Muscle layer of duodenum (tissue), 2 donors: Measurements from ENCODE around the gene PKP2.

ENCODE experiments used
- H3K27ac ChIP-seq: one replicate; pipeline ENCODE4 v1.7.0; 2013; ENCODE audit warnings: mild to moderate bottlenecking, low read length
- H3K27me3 ChIP-seq: one replicate; pipeline ENCODE4 v1.7.0; 2013; ENCODE audit warnings: low read depth, mild to moderate bottlenecking, control low read depth, low read length
- H3K36me3 ChIP-seq, 2 donors: one replicate each; pipeline ENCODE4 v1.7.0; 2013; ENCODE audit warnings: low read length in 2 of 2, control low read depth in 1 of 2, mild to moderate bottlenecking in 1 of 2; ENCODE audit not compliant: insufficient read depth in 2 of 2, control insufficient read depth in 1 of 2
- H3K4me1 ChIP-seq, 2 donors: one replicate each; pipeline ENCODE4 v1.7.0; 2013; ENCODE audit warnings: low read length in 2 of 2, mild to moderate bottlenecking in 2 of 2, control low read depth in 1 of 2, moderate library complexity in 1 of 2; ENCODE audit not compliant: insufficient read depth in 2 of 2, control insufficient read depth in 1 of 2
- H3K4me3 ChIP-seq, 2 donors: one replicate each; pipeline ENCODE4 v1.7.0; 2013; ENCODE audit warnings: low read length in 2 of 2, low read depth in 1 of 2, mild to moderate bottlenecking in 1 of 2
- H3K9me3 ChIP-seq, 2 donors: one replicate each; pipeline ENCODE4 v1.7.0; 2013; ENCODE audit warnings: low read length in 2 of 2, control low read depth in 1 of 2, mild to moderate bottlenecking in 1 of 2; ENCODE audit not compliant: control insufficient read depth in 1 of 2
- donor health status: healthy.

Gene PKP2

GRCh38 chr12:32896432-32897280 is at the start of gene PKP2:
TSS of gene PKP2 (minus strand) at chr12:32896777. CDS start at chr12:32896731, 46 bp downstream.
- peak within 1 kb of the TSS; percentile 49 for H3K27ac ChIP-seq
- H3K27me3 ChIP-seq: no peaks in the 10 kb centered on the region
- H3K4me1 ChIP-seq: peaks cover 0 to 18% of the 10 kb centered on the region in 2 donors
- H3K36me3 ChIP-seq: no peaks in the 10 kb centered on the region
- H3K9me3 ChIP-seq: no peaks in the 10 kb centered on the region
- peak within 1 kb of the TSS; percentile 66 to 73 for H3K4me3 ChIP-seq

- Histone ChIP-seq H3K27me3 (no peaks in the 10 kb centered on the region), H3K4me1 (no peaks in the 10 kb centered on the region), H3K27ac (no peak overlapping the region)
Measured at GRCh38 chr12:32944195-32944594, 47.6 kb upstream of the PKP2 start.

GRCh38 chr12:32939801-32940200 is 43.2 kb upstream of the PKP2 start:
- Histone ChIP-seq H3K27ac (no peak overlapping the region), H3K4me1 (no peaks in the 10 kb centered on the region), H3K4me3 (no peak overlapping the region), H3K9me3 (no peaks in the 10 kb centered on the region), H3K36me3 (no peaks in the 10 kb centered on the region), H3K27me3 (no peaks in the 10 kb centered on the region)

More at GRCh38 chr12:32944195-32944594, 47.6 kb upstream of the PKP2 start:
- Histone ChIP-seq H3K36me3 (no peaks in the 10 kb centered on the region), H3K9me3 (no peaks in the 10 kb centered on the region), H3K4me3 (no peak overlapping the region)

GRCh38 chr12:32926963-32927362 is 30.4 kb upstream of the PKP2 start:
- Histone ChIP-seq H3K4me1 (no peaks in the 10 kb centered on the region), H3K9me3 (no peaks in the 10 kb centered on the region), H3K36me3 (no peaks in the 10 kb centered on the region), H3K27me3 (no peaks in the 10 kb centered on the region), H3K4me3 (no peak overlapping the region), H3K27ac (no peak overlapping the region)

- no peak overlapping the region for H3K4me3 ChIP-seq
- H3K9me3 ChIP-seq: no peaks in the 10 kb centered on the region
- no peaks in the 10 kb centered on the region for H3K27me3 ChIP-seq
- no peaks in the 10 kb centered on the region for H3K4me1 ChIP-seq
- H3K36me3 ChIP-seq: no peaks in the 10 kb centered on the region
- no peak overlapping the region for H3K27ac ChIP-seq
Measured at GRCh38 chr12:32926356-32926755, 29.8 kb upstream of the PKP2 start.

GRCh38 chr12:32922546-32923297 is 26.1 kb upstream of the PKP2 start:
- Histone ChIP-seq H3K36me3 (no peaks in the 10 kb centered on the region), H3K4me1 (no peaks in the 10 kb centered on the region), H3K27ac (no peak overlapping the region), H3K27me3 (no peaks in the 10 kb centered on the region), H3K9me3 (no peaks in the 10 kb centered on the region), H3K4me3 (no peak overlapping the region)

- no peak overlapping the region for H3K27ac ChIP-seq
Measured at GRCh38 chr12:32921397-32921796, 24.8 kb upstream of the PKP2 start.

GRCh38 chr12:32920506-32921085 is 24.0 kb upstream of the PKP2 start:
- H3K9me3 ChIP-seq: no peaks in the 10 kb centered on the region
- H3K4me1 ChIP-seq: peaks cover 0 to 4% of the 10 kb centered on the region in 2 donors
- H3K4me3 ChIP-seq: no peak overlapping the region
- H3K27me3 ChIP-seq: no peaks in the 10 kb centered on the region
- H3K36me3 ChIP-seq: no peaks in the 10 kb centered on the region
- H3K27ac ChIP-seq: no peak overlapping the region

More at GRCh38 chr12:32921397-32921796, 24.8 kb upstream of the PKP2 start:
- Histone ChIP-seq H3K4me3 (no peak overlapping the region), H3K4me1 (peaks cover 0 to 4% of the 10 kb centered on the region in 2 donors), H3K36me3 (no peaks in the 10 kb centered on the region), H3K9me3 (no peaks in the 10 kb centered on the region), H3K27me3 (no peaks in the 10 kb centered on the region)

GRCh38 chr12:32918890-32919801 is 22.6 kb upstream of the PKP2 start:
- no peaks in the 10 kb centered on the region for H3K9me3 ChIP-seq
- H3K27me3 ChIP-seq: no peaks in the 10 kb centered on the region
- peaks cover 0 to 4% of the 10 kb centered on the region in 2 donors for H3K4me1 ChIP-seq
- H3K36me3 ChIP-seq: no peaks in the 10 kb centered on the region
- H3K27ac ChIP-seq: no peak overlapping the region
- H3K4me3 ChIP-seq: no peak overlapping the region

- Histone ChIP-seq H3K27me3 (no peaks in the 10 kb centered on the region), H3K4me1 (peaks cover 0 to 4% of the 10 kb centered on the region in 2 donors), H3K27ac (no peak overlapping the region), H3K36me3 (no peaks in the 10 kb centered on the region), H3K9me3 (no peaks in the 10 kb centered on the region), H3K4me3 (no peak overlapping the region)
Measured at GRCh38 chr12:32917094-32917611, 20.6 kb upstream of the PKP2 start.
